GM19324 (cell line): ENCODE data around the gene WNT1.

Source experiments
- ATAC-seq: cut with Tn5 transposase; IDR thresholded peaks from one replicate; pipeline ENCODE4 v1.9.1; 2021; ENCODE audit warnings: mild to moderate bottlenecking, moderate library complexity; ENCODE audit not compliant: unreplicated experiment, low FRiP score

WNT1 gene

DNA sequence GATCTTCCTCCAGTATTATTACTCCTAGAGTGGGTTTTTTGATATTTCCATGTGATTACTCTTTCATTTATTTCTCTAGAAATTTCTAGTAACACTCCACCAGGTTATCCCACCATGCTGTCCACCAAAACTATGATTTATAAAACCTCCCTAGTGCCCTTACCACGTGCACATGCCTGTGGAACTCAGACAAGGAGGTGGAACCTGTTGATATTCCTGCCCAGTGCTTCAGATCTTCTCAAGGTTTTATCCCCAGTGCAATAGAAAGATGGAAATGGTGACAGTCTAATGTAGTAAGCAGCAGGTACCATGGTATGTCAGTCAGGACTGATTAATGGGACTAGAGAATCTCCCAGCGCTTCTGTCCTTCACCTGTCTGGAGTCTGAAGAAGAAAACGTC is 17.3 kb upstream of the WNT1 start:
- ATAC-seq, result no peak

GRCh38 chr12:48961331-48961730 is 16.8 kb upstream of the WNT1 start:
- ATAC-seq, result no peak

DNA sequence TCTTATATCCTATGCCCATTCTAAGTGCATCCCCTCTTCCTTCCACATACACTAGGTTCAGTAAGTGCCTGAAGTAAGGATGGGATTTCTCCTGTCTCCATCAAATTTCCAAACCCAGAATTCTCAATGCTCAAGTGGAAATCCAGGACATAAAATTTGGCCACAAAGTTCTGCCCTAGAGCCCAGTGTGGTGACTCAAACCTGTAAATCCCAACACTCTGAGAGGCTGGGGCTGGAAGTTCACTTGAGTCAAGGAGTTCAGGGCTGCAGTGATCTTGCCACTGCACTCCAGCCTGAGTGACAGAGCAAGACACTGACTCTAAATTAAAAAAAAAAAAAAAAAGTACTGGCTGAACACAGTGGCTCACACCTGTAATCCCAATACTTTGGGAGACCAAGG is 16.3 kb upstream of the WNT1 start:
- no peak for ATAC-seq

- no peak for ATAC-seq
These were observed 12.8 kb upstream of the WNT1 start for GRCh38 chr12:48965298-48965838.

- ATAC-seq, result no peak
These were observed 11.8 kb upstream of the WNT1 start for GRCh38 chr12:48966177-48966895.

DNA sequence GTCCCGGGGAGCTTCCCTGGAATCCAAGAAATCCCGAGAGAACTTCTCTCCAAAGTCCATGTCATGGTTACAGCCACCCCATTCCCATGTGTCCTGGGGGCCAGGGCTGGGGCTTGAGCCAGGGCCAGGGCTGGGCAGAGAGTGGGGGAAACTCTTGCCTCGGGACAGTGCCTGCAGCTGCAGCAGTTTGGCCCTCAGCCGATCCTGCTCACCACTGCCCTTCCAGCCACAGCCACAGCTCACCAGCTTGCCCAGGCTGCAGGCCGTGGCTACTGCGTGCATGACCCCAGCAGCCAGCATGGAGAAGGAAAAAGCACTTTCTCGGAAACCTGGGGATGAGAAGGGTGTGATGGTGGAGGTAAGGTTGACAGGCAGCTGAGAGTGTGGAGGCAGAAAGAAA is 10.1 kb upstream of the WNT1 start:
- ATAC-seq, result no peak

DNA sequence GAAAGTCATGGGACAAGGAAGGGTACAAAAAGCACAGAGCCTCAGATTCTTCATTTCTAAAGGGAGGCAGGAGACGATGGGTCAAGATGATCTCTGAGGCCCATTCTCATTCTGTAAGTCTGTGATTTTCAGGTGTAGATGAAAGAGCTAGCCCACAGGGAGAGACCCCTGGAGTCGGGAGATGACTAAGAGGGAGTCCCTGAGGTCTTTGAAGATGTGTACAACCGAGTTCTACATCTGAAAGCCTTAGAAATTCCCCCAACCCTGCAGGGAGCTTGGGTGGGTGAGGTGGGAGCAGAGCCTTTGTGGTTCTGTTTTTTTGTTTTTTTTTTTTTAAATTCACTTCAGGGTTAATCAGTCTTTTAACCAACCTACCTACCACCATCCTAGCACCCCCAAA is 9.7 kb upstream of the WNT1 start:
- no peak for ATAC-seq

DNA sequence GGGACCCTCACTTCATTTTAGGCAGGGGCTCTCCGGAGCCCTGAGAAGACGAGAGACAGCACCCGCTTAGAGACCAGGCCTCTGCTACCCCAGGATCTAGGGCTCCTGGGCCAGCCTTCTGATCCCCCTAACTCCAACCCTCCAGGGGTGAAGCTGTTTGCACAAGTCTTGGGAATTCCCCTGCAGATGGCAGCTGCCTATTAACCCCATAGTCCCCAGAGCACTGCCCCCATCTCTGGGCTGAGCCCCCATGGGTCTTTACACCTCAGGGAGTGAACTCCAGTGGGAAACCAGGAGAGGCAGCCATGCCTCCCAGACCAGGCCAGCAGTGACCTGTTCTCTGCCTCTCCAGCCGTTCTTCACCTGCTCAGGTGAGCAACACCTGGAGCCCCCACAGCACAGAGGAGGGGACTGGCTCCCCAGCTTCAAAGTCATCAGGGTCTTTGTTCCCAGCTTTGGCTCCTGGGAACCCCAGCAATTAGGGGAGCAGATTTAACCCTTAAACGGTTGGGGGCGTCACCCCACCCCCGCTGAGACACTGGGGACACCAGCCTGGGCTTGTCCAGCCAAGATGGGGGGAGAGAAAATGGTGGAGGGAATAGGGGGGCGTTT is 8.9 kb upstream of the WNT1 start:
- ATAC-seq, result no peak

GRCh38 chr12:48969833-48970701 is 8.1 kb upstream of the WNT1 start:
- ATAC-seq, result no peak

GRCh38 chr12:48970702-48971334 is 7.3 kb upstream of the WNT1 start:
- ATAC-seq, result no peak

DNA sequence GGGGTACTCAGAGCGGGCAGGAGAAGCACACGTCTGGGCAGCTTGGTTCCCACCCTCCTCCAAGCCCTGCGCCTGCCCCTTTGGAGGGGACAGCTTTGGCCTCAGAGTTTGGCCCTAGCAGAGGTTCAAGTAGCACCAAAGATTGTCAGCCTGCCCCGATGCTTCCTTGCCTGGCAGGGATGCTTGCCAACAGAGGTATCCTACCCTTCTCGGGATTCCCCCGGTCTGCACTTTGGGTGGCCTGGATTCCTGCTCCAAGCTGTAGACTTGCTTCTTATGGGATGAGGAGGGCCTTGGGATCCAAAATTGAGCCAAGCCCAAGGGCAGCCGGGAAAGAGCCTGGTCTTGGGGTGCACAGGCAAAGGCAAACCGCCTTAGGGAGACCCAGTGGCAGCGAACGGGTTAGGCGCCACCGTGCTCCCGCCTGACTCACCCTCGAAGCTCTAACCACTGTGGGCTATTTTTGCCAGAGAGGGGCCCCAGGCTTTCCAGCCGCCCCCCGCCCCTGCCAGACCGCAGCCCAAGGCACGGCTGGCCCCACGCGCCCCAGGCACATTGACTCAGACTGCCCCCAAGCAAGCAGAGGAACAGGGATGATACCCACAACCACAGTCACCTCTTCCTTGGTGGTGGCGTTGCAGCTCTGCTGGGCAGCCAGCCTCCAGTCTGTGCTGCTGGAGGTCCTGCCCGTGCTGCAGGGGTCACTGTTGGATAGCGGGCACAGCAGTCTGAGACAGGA is 5.7 kb upstream of the WNT1 start:
- no peak for ATAC-seq

- ATAC-seq, result no peak
These were observed 5.1 kb upstream of the WNT1 start for GRCh38 chr12:48972952-48973483.

DNA sequence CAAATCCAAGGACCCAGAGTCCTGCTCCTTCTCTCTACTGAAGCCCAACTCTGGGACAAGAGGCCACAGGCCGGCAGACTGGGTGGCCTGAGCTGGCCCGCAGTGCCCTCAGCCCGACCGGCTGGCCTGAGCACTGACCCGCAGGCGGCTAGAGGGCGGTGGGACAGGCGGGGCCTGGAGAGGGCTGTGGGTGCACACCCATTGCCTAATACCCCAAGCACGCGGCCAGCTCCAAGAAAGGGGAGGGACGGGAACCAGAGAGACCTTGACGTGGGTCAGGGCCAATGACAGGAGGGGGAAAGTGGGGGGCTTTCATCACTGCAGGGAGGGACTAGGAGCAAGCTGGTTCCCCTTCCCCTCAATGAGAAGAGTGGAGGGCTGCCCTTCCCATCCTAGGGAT is 4.6 kb upstream of the WNT1 start:
- no peak for ATAC-seq

DNA sequence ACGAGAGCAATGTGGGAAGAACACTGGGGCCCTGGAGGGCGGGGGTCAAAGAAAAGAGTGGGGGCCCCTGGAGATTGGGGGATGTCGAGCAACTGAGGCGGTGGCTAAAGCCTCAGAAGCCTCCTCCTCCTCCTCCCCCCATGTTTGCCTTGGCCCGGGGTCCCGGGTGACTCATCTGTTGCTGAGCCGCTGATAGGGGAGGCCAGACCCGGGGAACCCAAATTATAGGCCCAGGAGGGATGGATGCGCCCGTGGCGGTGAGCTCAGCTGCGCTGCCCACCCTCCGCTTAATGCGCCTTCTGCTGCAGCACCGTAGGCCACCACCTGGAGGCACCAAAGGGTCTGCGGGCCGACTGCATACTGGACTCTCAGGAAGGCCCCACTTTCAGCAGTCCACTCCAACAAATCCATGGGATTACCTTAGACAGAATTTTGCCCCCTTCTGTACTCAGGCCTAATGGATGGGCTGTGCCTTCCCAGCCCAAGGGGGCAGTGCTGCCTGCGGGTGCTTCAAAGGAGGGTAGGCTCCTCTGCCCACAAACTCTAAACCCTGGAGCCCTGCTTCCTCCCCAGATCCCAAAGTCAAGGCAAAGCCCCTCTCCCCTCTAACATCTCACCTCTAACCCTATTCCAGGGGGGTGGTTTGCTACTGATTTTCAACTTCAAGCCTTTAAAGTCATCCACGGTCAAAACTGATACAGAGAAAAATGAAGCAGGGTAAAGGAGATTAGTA is 4.0 kb upstream of the WNT1 start:
- ATAC-seq, result no peak

DNA sequence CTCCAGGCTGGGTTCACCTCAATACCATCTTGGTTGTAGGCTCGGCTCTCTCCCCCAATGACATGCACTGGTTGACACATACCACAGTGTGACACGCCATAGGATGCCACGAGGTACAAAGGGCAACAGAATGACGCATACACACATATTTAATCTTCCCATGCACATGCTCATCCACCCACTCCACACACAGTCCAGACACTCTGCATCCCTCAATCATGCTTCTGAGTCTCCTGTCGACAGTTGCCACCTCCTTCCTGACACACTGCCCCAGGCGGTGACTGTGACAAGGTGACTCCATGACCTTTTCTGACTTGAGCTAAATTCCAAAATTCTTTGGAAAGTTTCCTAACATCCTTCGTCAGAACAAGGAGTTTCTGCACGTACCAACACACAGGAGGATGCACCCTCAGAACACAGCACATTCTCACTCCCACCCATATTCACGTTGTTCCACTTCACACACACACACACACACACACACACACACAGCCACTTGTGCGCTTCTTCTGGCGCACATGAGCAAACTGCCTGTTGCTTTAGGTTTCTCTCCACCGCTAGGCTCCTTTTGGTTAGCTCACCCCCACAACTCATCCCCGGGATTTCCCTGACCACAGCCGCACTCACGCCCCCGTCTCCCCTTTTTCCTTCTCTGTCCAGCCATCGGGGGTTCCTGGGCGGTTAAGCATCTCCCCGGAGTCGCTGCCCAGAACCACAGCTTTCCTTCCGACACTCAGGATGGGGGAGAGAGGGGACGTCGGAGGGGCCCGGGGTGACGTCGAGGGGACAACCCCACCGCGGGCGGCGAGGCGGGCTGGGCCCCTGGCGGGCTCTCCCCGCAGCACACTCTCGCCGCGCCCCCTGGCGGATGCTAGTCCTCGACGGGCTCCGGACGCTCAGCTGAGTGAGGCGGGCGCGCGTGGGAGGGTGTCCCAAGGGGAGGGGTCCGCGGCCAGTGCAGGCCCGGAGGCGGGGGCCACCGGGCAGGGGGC is 536 bp upstream of the WNT1 start:
- ATAC-seq, result no peak

- ATAC-seq, result no peak
These were observed 849 bp downstream of the WNT1 start for GRCh38 chr12:48978741-48979601.
